Pulmonary artery endothelial cell (primary cell): ENCODE measurements around the gene ACTL6B. TPM values are rescaled to one million over a fixed set of nuclear protein-coding genes. Genes with fewer than 3 reads are reported as not detected.

ENCODE experiments used
- DNase-seq: peaks from one replicate; pipeline ENCODE4 v3.0.0-alpha.2; 2011; ENCODE audit warnings: low read depth, low spot score
- total RNA-seq: library from RNA; depleted of rRNA; stranded (reverse); fragments of >200 nt; gene quantifications from 2 replicates; pipeline ENCODE4 v1.2.3, GENCODE V29; 2014

The ACTL6B gene
- total RNA-seq, 1 donor from 2014 or later: not detected

- no peak for DNase-seq
Observed at GRCh38 chr7:100627238-100627549, 29.1 kb downstream of the ACTL6B start.

DNA sequence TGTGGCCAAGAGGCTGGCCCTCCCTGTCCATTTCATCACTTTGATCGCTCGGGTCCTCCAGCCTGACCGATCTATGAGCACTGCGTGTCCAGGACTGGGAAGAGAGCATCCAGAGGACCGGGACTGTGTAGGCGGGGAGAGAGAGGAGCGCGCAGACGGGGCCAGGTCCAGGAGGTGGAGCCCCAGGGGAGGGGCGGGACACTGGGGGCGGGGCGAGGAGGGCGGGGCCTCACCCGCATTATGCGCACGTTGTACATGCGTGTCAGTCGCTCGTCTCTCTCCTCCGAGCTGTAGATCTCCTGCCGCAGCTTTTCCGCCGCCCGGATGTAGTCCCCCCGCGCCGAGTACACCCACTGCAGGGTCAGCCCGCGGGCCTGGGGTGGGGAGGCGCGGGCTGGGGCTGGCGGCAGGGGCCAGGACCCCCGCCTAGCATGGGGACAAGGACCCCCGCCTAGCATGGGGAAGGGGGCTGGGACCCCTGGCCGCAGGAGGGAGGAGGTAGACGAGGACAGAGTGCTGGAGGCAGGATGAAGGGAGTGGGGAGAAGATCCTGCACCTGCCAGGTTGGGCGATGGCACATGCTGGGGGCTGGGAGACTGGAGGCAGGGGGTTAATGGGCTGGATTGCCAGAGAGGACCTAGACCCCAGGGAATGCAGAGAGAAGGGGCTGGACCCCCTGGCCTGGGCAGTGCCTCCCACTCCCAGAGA is 29.6 kb downstream of the ACTL6B start:
- peak; percentile 44 for DNase-seq

GRCh38 chr7:100626055-100626454 is 30.2 kb downstream of the ACTL6B start:
- DNase-seq: no peak

GRCh38 chr7:100623951-100624824 is 32.1 kb downstream of the ACTL6B start:
- DNase-seq: no peak

DNA sequence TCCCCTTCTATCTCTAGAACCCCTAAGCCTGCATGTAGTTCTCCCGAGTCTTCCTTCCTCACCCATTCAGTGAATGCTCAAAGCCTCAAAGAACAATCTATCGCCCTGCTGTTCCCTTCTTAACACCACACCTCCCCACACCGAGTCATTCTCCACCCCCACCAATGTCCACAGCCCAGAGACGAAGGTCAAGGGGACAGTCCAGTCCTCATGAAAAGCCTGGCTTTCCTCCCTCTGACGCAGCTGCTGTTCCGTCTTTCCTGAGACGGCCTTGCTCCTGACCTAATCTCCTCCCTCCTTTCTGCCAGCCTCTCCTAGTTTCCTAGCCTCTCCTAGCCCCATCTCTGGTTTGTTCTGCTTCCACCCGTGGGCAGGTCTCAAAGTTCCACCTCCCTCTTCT is 34.7 kb downstream of the ACTL6B start:
- no peak for DNase-seq

- no peak for DNase-seq
Observed at GRCh38 chr7:100620804-100621203, 35.4 kb downstream of the ACTL6B start.

- no peak for DNase-seq
Observed at GRCh38 chr7:100620239-100620638, 36.0 kb downstream of the ACTL6B start.

DNA sequence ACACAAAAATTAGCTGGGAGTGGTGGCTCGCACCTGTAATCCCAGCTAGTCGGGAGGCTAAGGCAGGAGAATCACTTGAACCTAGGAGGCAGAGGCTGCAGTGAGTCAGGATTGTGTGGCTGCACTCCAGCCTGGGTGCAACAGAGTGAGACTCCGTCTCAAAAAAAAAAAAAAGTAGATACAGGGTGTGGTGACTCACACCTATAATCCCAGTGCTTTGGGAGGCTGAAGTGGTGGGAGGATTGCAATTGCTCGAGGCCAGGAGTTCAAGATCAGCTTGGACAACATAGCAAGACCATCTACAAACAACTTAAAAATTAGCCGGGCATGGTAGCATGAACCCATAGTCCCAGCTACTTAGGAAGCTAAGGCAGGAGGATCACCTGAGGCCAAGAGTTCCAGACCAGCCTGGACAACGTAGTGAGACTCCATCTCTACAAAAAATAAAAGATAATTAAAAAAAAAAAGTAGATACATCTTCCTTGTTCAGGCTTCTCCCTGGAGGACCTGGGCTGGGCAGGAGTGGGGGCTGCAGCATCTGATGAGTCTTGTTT is 41.9 kb downstream of the ACTL6B start:
- no peak for DNase-seq

- DNase-seq: no peak
Observed at GRCh38 chr7:100613412-100614175, 42.7 kb downstream of the ACTL6B start.

DNA sequence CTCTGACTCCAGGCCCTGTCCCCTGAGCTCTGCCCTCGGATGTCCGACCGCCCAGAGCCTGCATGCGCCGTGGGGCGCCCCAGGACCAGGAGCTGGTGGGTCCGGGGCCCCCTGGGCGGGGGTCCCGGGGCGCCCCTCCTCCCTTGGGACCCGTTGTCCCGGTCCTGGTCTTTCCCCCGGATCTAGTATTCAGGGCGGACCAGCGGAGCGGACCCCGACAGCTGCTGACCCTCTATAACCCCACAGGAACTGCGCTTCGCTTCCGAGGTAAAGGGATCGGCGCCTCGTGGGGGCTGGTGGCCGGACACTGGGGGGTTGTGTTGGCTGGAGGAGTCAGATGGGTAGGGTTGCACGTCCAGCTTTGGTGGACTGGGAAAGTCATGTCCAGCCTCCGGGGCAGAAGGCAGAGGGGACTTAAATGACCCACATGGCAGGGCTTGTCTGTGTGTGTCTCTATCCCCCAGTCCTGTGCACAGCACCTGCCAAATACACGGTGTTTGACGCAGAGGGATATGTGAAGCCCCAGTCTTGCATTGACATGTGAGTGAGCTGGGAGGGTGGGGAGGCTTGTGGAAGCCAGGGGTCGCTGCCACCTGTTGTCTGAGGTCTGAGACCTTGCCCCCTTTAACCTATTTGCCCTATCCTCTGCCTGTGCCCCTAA is 43.4 kb downstream of the ACTL6B start:
- DNase-seq: no peak

DNA sequence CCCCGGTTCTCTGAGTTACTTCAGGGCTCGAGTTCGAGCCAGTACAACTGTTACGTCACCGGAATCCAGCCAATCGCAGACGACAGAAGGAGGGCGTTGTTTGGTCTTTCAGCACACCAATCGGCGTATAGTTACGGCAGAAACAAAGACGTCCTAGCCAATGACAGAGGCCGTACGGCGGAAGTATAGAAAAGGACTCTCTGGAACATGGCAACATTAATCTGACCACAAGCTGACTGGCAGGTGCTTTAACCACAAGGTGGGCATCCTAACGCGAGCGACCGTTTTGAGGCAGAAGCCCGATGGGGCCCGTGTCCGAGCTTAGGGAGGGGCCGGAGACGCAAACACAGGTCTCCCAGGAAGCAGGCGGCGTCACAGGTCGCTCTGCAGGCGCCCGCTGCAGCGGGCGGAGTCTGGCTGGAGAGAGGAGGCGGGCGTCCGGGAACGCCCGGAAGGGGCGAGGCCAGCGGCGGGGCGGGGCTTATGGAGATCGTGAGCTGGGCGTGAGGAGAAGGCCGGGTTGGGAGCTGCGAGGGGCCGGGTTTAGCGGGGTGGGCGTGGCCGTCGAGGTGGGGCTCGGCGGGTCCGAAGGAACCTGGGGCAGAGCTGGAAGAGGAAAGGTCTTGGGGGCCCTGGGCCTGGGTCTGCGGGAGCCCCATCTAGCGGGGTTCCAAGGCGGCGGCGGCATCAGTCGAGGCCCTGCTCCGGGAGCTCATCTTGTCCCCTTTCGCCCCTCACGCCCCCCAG is 44.1 kb downstream of the ACTL6B start, which contains the start of gene MOSPD3:
TSS of gene MOSPD3 (plus strand) at position 558 of the 747 bp plus-strand sequence. CDS start 252 bp downstream, outside the sequence.
- DNase-seq: peak; percentile 99

DNA sequence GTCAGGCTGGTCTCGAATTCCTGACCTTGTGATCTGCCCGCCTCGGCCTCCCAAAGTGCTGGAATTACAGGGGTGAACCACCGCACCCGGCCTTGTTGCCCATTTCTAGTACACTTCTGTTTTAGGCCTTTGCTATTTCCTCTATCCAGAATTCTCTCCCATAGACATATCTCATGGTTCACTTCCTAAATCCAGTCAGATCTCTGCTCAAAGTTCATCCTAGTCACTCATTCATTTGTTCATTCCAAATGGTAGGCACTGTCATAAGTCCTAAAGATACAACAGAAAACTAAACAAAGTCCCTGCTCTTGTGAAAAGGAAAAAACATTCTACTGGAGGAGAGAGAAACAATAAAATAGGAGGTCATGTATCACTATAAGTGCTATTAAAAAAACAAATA is 46.3 kb downstream of the ACTL6B start:
- DNase-seq: no peak

- no peak for DNase-seq
Observed at GRCh38 chr7:100607111-100607510, 49.1 kb downstream of the ACTL6B start.

- no peak for DNase-seq
Observed at GRCh38 chr7:100606313-100606712, 49.9 kb downstream of the ACTL6B start.

DNA sequence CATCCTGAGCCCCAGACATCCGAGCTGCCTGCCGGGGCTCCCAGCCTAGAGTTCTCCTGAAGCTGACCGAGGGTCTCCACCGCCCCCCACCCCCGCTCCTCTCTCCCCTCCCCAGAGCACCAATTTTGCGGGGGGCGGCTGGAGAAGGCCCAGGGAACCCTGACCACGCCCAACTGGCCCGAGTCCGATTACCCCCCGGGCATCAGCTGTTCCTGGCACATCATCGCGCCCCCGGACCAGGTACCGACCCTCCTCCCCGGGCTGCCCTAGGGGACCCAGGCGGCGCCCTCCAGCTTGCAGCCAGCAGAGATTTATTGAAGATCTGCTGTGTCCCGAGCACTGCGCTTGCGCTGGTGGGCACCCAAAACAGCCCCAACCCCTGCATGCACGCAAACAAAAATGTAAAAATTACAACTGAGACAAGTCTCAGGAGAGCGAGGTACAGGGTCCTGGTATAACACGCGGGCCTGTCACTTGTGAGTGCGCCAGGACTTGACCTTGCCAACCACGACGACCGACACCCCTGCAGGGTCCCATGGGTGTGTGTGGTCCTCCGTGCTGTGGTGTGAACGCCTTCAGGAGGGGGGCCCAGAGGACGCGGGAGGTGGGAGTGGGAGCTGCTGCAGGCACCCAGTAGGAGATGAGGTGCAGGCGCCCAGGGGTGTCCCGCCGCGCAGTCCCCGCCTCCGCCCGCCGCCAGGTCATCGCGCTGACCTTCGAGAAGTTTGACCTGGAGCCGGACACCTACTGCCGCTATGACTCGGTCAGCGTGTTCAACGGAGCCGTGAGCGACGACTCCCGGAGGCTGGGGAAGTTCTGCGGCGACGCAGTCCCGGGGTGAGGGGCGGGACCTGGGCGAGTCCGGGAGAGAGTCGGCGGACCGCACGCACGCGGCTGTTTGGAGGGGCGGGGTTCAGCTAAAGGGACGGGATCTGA is 51.0 kb downstream of the ACTL6B start:
- DNase-seq: no peak

DNA sequence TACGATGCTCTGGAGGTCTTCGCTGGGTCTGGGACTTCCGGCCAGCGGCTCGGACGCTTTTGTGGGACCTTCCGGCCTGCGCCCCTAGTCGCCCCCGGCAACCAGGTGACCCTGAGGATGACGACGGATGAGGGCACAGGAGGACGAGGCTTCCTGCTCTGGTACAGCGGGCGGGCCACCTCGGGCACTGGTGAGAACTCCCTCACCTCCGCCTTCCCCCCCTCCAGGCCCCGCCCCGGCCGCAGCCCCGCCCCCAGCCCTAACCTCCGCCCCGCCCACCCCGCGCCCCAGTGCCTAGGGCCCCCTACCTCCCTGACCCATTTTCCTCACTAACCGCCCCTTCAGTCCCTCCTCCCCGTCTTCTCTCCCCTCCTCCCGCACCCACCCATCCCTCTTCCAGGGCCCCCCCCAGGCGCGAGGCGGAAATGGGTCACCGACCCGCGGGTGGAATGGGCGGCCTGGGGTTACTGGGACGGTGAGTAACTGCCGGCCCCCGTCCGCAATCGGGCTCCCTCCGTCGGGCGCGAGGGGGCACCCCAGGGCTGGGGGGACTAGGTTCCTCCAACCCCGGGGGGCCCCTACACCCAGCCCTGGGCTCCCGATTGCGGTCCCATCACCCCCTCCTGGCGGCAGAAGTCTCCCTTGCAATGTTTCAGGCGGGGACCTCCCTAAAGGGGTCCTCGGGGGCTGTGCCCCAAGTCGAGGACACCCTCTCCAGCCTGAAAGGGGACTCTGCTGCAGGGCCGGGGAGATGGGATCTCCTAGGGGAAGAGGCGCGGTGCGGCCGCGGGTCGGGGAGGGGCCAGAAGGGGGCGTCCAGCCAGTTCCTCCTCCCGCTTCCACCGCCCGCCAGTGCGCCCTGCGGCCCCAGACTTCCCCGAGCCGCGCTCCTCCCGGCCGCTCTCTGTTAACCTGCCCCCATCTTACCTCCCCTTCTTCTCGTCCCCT is 51.9 kb downstream of the ACTL6B start:
- DNase-seq: no peak

GRCh38 chr7:100603726-100604027 is 52.6 kb downstream of the ACTL6B start:
- DNase-seq: no peak
